CD4-positive, alpha-beta memory T cell (primary cell): ENCODE measurements around the gene ADGRB2. TPM values are rescaled to one million over a fixed set of nuclear protein-coding genes. Genes with fewer than 3 reads are reported as not detected.

Experiments used
- CTCF ChIA-PET: fragments of 350-600 bp; sonication (Branson Sonifier 250); formaldehyde crosslinking; loops from one replicate; lab custom pipeline; 2021; ENCODE audit warnings: inconsistent platforms; ENCODE audit not compliant: partially characterized antibody; lab: Charles Lee
- POLR2A ChIA-PET: fragments of 350-600 bp; sonication (Branson Sonifier 250); formaldehyde crosslinking; loops from one replicate; lab custom pipeline; 2021; ENCODE audit not compliant: partially characterized antibody; lab: Charles Lee
- DNase-seq, 5 donors: peaks; one replicate each; pipeline versions ENCODE4 v3.0.0 to v3.0.0-alpha.2; 2020 to 2022; ENCODE audit warnings: mixed read lengths in 1 of 5
- H3K27ac ChIP-seq: one replicate; pipeline ENCODE4 v1.7.0; 2013; ENCODE audit warnings: low read depth, low read length
- H3K27me3 ChIP-seq: 2 replicates; pipeline ENCODE4 v1.7.0; 2013; ENCODE audit warnings: mild to moderate bottlenecking, low read length, moderate library complexity; ENCODE audit not compliant: insufficient read depth
- H3K36me3 ChIP-seq: 2 replicates; pipeline ENCODE4 v1.7.0; 2013; ENCODE audit warnings: mild to moderate bottlenecking, low read length, moderate library complexity; ENCODE audit not compliant: insufficient read depth
- H3K4me1 ChIP-seq: 2 replicates; pipeline ENCODE4 v1.7.0; 2013; ENCODE audit warnings: mild to moderate bottlenecking, low read length, moderate library complexity; ENCODE audit not compliant: insufficient read depth
- H3K4me3 ChIP-seq, 2 donors: one replicate each; pipeline ENCODE4 v1.7.0; 2013; ENCODE audit warnings: low read length in 2 of 2, mild to moderate bottlenecking in 1 of 2
- H3K9me3 ChIP-seq, 2 donors: one replicate each; pipeline ENCODE4 v1.7.0; 2013; ENCODE audit warnings: low read length in 2 of 2, control low read depth in 1 of 2; ENCODE audit not compliant: control insufficient read depth in 1 of 2
- H3K27ac Mint-ChIP-seq, 7 donors: one replicate each; pipeline ENCODE4 v1.8.0; 2020 to 2021; ENCODE audit warnings: mixed read lengths in 7 of 7, mild to moderate bottlenecking in 6 of 7, inconsistent platforms in 3 of 7, moderate library complexity in 3 of 7
- H3K27me3 Mint-ChIP-seq, 2 donors: one replicate each; pipeline ENCODE4 v1.8.0; 2020 to 2021; ENCODE audit warnings: mixed read lengths in 2 of 2
- H3K36me3 Mint-ChIP-seq, 2 donors: one replicate each; pipeline ENCODE4 v1.8.0; 2020 to 2021; ENCODE audit warnings: mixed read lengths in 2 of 2, inconsistent platforms in 1 of 2, mild to moderate bottlenecking in 1 of 2
- H3K4me1 Mint-ChIP-seq, 4 donors: one replicate each; pipeline ENCODE4 v1.8.0; 2020 to 2021; ENCODE audit warnings: mixed read lengths in 4 of 4, mild to moderate bottlenecking in 1 of 4
- H3K4me3 Mint-ChIP-seq, 8 donors: one replicate each; pipeline ENCODE4 v1.8.0; 2020 to 2021; ENCODE audit warnings: mixed read lengths in 8 of 8, mild to moderate bottlenecking in 7 of 8, moderate library complexity in 6 of 8, inconsistent platforms in 3 of 8
- H3K9me3 Mint-ChIP-seq, 8 donors: one replicate each; pipeline ENCODE4 v1.8.0; 2020 to 2021; ENCODE audit warnings: mixed read lengths in 8 of 8, mild to moderate bottlenecking in 5 of 8, inconsistent platforms in 3 of 8, moderate library complexity in 1 of 8
- intact Hi-C: fragments of 100-400 bp; cut with micrococcal nuclease; formaldehyde crosslinking; loops from one replicate; pipeline ENCODE4 v1.15.1; 2023
- polyA plus RNA-seq, 2 donors: library from polyadenylated mRNA; unstranded; fragments of 300-500 nt; fragmentation: Illumina TruSeq; gene quantifications; one replicate each; pipeline ENCODE4 v1.2.3, GENCODE V29; 2021
- total RNA-seq, 2 experiments: library from RNA; stranded (reverse); gene quantifications; one replicate each; pipeline ENCODE4 v1.2.3, GENCODE V29; 2021

The ADGRB2 gene
- total and polyA plus RNA-seq, 4 experiments from 2014 or later = 0.55 to 2.0 (median 1.5) TPM; not detected in 1

DNA sequence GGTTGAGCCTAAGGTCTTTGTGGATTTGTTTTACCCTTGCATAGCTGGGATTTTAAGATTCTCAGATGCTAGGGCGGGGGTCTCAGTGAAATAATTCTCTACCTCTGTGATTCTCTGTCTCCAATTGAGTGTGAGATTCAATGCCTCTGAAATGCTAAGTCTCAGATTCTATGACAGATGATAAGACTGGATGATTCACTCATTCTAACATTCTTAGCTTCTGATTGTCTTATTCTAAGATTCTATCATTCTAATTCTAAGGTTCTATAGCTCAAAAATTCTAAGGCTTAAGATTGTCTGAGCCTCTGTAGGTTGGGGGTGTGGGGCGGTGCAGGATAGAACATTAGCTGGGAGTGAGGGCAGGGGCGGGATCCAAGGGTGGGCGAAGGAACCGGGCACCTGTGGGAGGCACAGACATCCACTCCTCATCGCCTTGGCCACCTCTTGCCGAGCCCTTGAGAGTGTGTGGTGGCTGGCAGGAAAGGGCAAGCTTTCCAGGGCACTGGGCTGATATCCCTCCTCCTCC lies 29.5 kb downstream of the ADGRB2 start:
- intact Hi-C loops = no loop called here
- ChIA-PET POLR2A (no interaction called here), CTCF (no interaction called here)
- Histone ChIP-seq H3K27ac (no peak overlapping the region), H3K9me3 (no peaks in the 10 kb centered on the region), H3K4me1 (peaks cover 13% of the 10 kb centered on the region), H3K4me3 (no peak overlapping the region), H3K27me3 (no peaks in the 10 kb centered on the region), H3K36me3 (no peaks in the 10 kb centered on the region)
- no peak for DNase-seq
- peaks cover 10 to 22% (median 13%) of the 10 kb centered on the region in 4 donors for H3K4me1 Mint-ChIP-seq
- H3K9me3 Mint-ChIP-seq = no peaks in the 10 kb centered on the region
- H3K4me3 Mint-ChIP-seq = no peak overlapping the region
- peak overlapping the region in 2 of 7 donors; percentile 47 to 59 for H3K27ac Mint-ChIP-seq
- no peaks in the 10 kb centered on the region for H3K36me3 Mint-ChIP-seq
- H3K27me3 Mint-ChIP-seq = no peaks in the 10 kb centered on the region

DNA sequence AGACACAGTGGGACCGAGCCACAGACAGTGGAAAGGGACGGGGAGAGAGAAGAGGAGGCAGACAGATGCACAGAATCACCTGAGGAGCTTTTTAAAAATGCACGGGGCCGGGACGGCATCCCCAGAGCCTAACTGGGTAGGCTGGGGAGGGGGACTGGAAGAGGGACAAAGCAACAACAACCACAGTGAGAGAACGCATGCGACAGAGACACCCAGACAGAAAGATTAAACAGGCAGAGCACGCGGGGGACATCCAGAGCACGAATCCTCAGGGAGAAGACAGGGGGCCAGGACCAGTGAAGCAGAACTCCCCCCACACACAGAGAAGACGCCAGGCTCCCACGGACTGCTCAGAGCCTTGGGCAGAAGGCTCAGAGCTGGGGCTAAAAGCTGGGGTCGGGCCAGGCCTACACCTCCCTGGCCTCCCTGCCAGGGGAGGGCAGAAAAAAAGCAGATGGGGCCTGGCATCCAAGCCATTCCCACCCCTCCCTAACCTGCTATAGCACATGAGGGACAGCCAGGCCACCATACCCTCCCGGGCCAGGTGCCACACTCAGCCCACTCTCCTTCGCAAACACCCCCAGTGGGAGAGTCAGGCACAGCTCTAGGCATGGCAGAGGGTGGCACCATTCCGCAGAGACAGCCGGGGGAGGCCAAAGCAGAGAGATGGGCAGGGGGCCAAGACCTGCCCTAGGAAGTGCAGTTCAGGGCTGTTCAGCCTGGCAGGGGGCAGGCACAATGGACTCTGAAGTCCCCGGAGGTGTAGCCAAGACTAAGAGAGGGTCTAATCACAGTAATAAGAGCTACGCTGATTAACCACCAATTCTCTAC lies 30.5 kb downstream of the ADGRB2 start:
- no peak for DNase-seq
- Mint-ChIP-seq H3K36me3 (no peaks in the 10 kb centered on the region), H3K4me3 (no peak overlapping the region), H3K9me3 (no peaks in the 10 kb centered on the region), H3K4me1 (peaks cover 7 to 12% (median 8%) of the 10 kb centered on the region in 4 donors), H3K27ac (no peak overlapping the region), H3K27me3 (no peaks in the 10 kb centered on the region)
- intact Hi-C loops = no loop called here
- ChIA-PET POLR2A (no interaction called here), CTCF (no interaction called here)
- H3K27me3 ChIP-seq = no peaks in the 10 kb centered on the region
- H3K4me3 ChIP-seq = no peak overlapping the region
- H3K9me3 ChIP-seq = no peaks in the 10 kb centered on the region
- H3K4me1 ChIP-seq = peaks cover 4% of the 10 kb centered on the region
- H3K27ac ChIP-seq = no peak overlapping the region
- H3K36me3 ChIP-seq = no peaks in the 10 kb centered on the region

DNA sequence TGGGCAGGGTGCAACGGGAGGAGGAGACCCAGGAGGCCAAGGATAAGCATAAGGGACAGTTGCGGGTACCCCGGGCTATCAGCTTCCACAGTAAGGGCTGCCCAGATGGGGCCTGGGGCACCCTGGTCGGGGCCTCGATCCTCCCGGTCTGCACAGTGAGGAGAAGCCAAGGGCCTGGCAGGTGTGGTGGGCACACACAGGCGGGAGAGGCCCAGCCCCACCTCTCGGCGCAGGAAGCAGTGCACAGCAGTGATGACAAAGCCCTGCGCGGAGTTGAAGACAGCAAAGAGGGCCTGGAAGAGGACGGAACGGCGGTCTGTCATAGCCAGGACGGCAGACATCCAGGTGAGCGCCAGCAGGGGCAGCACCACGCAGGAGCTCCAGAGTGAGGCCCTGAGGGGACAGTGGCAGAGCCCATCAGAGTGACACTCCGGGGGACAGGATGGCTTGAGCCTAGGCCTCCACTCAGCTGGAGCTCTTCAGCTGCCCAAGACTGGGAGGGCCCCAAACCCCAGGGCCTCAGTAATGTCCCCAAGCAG lies 31.3 kb downstream of the ADGRB2 start:
- no peaks in the 10 kb centered on the region for H3K27me3 ChIP-seq
- intact Hi-C loops = no loop called here
- ChIA-PET CTCF (no interaction called here), POLR2A (no interaction called here)
- DNase-seq = no peak
- Mint-ChIP-seq H3K27me3 (no peaks in the 10 kb centered on the region), H3K4me1 (peaks cover 7 to 12% (median 8%) of the 10 kb centered on the region in 4 donors), H3K27ac (no peak overlapping the region), H3K36me3 (no peaks in the 10 kb centered on the region), H3K4me3 (no peak overlapping the region), H3K9me3 (no peaks in the 10 kb centered on the region)
- H3K9me3 ChIP-seq = no peaks in the 10 kb centered on the region
- H3K27ac ChIP-seq = no peak overlapping the region
- no peaks in the 10 kb centered on the region for H3K36me3 ChIP-seq
- H3K4me1 ChIP-seq = peaks cover 4% of the 10 kb centered on the region
- no peak overlapping the region for H3K4me3 ChIP-seq

DNA sequence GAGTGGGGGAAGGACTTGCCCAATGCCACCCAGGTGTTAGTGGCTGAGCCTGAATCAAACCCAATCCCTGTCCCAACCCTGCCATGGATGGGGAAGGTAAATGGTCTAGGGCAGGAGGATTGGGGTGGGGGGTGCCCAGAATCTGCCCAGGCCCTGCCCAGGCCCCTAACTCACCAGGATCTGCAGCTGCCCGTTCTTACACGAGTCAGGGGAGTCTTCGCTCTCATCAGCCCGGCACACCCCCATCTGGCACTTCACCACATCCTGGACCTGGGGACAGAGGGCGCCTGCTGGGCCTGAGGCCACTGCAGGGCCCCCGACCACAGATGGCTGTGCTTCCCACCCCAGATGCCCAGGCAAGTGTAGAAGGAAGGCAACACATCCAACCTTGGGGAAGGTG lies 31.8 kb downstream of the ADGRB2 start:
- peaks cover 6 to 12% (median 7%) of the 10 kb centered on the region in 4 donors for H3K4me1 Mint-ChIP-seq
- intact Hi-C loops = no loop called here
- H3K36me3 Mint-ChIP-seq = no peaks in the 10 kb centered on the region

DNA sequence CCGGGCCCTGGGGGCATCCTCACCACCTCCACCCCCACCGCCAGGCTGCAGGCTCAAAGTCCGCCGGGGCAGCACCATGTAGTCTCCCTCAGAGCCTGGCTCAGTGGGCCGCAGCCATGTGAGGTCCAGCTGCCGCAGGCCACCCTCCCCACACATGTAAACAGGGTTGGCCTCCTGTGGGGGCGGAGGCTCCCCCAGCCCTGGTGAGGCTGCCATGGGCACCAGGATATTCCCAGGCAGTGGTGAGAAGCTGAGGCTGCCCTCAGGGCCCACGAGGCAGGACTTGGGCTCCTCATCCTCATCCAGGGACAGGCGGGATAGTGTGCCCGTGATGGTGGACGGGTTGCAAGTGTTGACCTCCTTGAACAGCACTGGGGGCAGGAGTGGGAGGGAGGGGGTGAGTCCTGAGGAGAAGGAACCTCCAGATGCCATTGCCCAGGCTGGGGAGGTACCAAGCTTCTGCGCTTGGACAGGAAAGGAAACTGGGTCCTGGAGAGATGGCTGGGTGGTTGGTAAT lies 33.0 kb downstream of the ADGRB2 start:
- Mint-ChIP-seq H3K4me1 (no peaks in the 10 kb centered on the region), H3K9me3 (no peaks in the 10 kb centered on the region), H3K4me3 (no peak overlapping the region), H3K27ac (no peak overlapping the region), H3K36me3 (no peaks in the 10 kb centered on the region), H3K27me3 (no peaks in the 10 kb centered on the region)
- no peaks in the 10 kb centered on the region for H3K9me3 ChIP-seq
- no peaks in the 10 kb centered on the region for H3K27me3 ChIP-seq
- intact Hi-C loops = no loop called here
- no peak overlapping the region for H3K27ac ChIP-seq
- ChIA-PET POLR2A (no interaction called here), CTCF (no interaction called here)
- H3K36me3 ChIP-seq = no peaks in the 10 kb centered on the region
- no peaks in the 10 kb centered on the region for H3K4me1 ChIP-seq
- no peak for DNase-seq
- H3K4me3 ChIP-seq = no peak overlapping the region

More for the DNA sequence above, 31.8 kb downstream of the ADGRB2 start:
- Histone ChIP-seq H3K27ac (no peak overlapping the region), H3K27me3 (no peaks in the 10 kb centered on the region), H3K36me3 (no peaks in the 10 kb centered on the region), H3K4me3 (no peak overlapping the region), H3K4me1 (peaks cover 4% of the 10 kb centered on the region), H3K9me3 (no peaks in the 10 kb centered on the region)
- no peak for DNase-seq
- H3K9me3 Mint-ChIP-seq = no peaks in the 10 kb centered on the region
- CTCF ChIA-PET = no interaction called here
- H3K27me3 Mint-ChIP-seq = no peaks in the 10 kb centered on the region
- POLR2A ChIA-PET = no interaction called here
- H3K27ac Mint-ChIP-seq = no peak overlapping the region
- no peak overlapping the region for H3K4me3 Mint-ChIP-seq

DNA sequence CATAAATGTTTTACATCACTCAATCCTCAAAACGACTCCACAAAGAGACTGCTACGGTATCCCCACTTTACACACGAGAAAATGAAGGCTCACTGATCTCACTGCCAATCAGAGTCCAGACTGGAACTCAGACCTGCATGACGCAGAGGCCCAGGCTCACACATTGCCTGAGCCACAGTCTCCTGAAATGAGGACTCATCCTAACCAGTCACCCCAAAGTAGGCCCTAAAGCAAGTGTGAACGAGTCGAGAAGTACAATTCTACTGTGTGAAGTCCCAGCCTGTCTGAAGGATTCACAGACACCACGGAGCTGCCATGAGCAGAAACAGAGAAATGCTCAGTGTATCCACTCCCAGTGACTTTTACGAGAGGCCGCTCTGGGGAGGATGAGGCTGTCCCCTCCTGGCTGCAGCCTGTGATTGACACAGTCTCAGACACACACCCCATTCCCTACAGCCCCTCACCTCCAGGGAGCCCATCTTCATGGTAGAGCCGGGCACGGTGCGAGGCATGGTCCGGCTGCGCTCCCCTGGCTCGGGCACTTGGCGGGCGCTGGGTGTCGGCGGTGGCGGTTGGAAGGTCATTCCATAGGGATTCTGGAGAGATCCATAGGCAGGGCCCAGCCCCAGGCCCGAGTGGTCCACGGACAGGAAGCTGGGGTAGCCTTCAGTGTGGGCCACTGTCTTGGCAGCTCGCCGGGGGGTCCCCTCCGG lies 33.6 kb downstream of the ADGRB2 start:
- no peaks in the 10 kb centered on the region for H3K4me1 Mint-ChIP-seq
- Histone ChIP-seq H3K27me3 (no peaks in the 10 kb centered on the region), H3K36me3 (no peaks in the 10 kb centered on the region), H3K27ac (no peak overlapping the region), H3K4me1 (no peaks in the 10 kb centered on the region), H3K9me3 (no peaks in the 10 kb centered on the region), H3K4me3 (no peak overlapping the region)
- ChIA-PET POLR2A (no interaction called here), CTCF (no interaction called here)
- H3K27ac Mint-ChIP-seq = no peak overlapping the region
- H3K36me3 Mint-ChIP-seq = no peaks in the 10 kb centered on the region
- H3K27me3 Mint-ChIP-seq = no peaks in the 10 kb centered on the region
- H3K9me3 Mint-ChIP-seq = no peaks in the 10 kb centered on the region
- DNase-seq = no peak
- H3K4me3 Mint-ChIP-seq = no peak overlapping the region
- intact Hi-C loops = no loop called here

DNA sequence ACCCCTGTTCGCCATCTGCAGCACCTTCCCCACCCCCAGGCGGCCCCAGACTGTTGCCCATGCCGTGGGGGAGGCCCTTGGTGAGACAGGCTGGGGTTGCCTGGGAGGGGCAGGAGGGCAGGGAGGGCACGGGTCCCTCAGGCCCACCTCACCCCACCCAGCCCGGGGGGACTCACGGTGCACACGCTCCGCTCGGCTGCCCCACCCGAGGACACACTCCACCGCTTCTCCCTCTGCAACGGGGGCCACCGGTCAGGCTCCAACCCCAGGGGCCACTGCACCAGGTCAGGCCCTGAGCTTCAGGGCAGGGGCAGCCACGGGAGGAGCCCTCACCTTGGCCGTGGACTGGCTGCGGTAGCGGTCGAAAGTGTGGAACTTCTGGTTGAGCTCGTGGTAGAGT lies 36.3 kb downstream of the ADGRB2 start:
- no peaks in the 10 kb centered on the region for H3K36me3 Mint-ChIP-seq
- H3K27me3 ChIP-seq = no peaks in the 10 kb centered on the region
- no peaks in the 10 kb centered on the region for H3K9me3 ChIP-seq
- no peak overlapping the region for H3K27ac ChIP-seq
- no peaks in the 10 kb centered on the region for H3K36me3 ChIP-seq
- H3K9me3 Mint-ChIP-seq = peaks cover 0 to 2% (median 0%) of the 10 kb centered on the region in 8 donors
- ChIA-PET CTCF (no interaction called here), POLR2A (no interaction called here)
- peaks cover 0 to 7% of the 10 kb centered on the region in 2 donors for H3K27me3 Mint-ChIP-seq
- no peak for DNase-seq
- H3K4me3 Mint-ChIP-seq = no peak overlapping the region
- no peak overlapping the region for H3K27ac Mint-ChIP-seq
- intact Hi-C loops = no loop called here
- H3K4me1 Mint-ChIP-seq = no peaks in the 10 kb centered on the region
- H3K4me3 ChIP-seq = no peak overlapping the region
- no peaks in the 10 kb centered on the region for H3K4me1 ChIP-seq
